Fibroblast of pulmonary artery (primary cell): ENCODE data around the gene FHIT.

ENCODE experiments used
- DNase-seq: peaks from one replicate; pipeline ENCODE4 v3.0.0-alpha.2; 2010; ENCODE audit warnings: low read depth
- H3K4me3 ChIP-seq: replicated peaks from 2 replicates; pipeline ENCODE4 v1.5.1; 2011; ENCODE audit warnings: low read depth, mild to moderate bottlenecking, control low read depth, low read length, moderate library complexity
- CTCF ChIP-seq: IDR thresholded peaks from 2 replicates; pipeline ENCODE4 v1.5.1; 2011; ENCODE audit warnings: mild to moderate bottlenecking, control low read depth, low read length, inconsistent platforms; ENCODE audit errors: missing control alignments

Gene FHIT

GRCh38 chr3:59751606-59752005 lies 1499.6 kb downstream of the FHIT start:
- DNase-seq = no peak
- no peak overlapping the region for H3K4me3 ChIP-seq
- no peak for TF ChIP-seq CTCF

- TF ChIP-seq CTCF = no peak
- no peak overlapping the region for H3K4me3 ChIP-seq
- no peak for DNase-seq
Observed at GRCh38 chr3:59750391-59750790, 1500.9 kb downstream of the FHIT start.

- H3K4me3 ChIP-seq = no peak overlapping the region
- TF ChIP-seq CTCF = no peak
- no peak for DNase-seq
Observed at GRCh38 chr3:59749291-59749690, 1502.0 kb downstream of the FHIT start.

- DNase-seq = no peak
- no peak overlapping the region for H3K4me3 ChIP-seq
- no peak for TF ChIP-seq CTCF
Observed at GRCh38 chr3:59746585-59746984, 1504.7 kb downstream of the FHIT start.

GRCh38 chr3:59737241-59737640 lies 1514.0 kb downstream of the FHIT start:
- H3K4me3 ChIP-seq = no peak overlapping the region
- DNase-seq = no peak
- no peak for TF ChIP-seq CTCF

GRCh38 chr3:59734061-59734460 lies 1517.2 kb downstream of the FHIT start:
- H3K4me3 ChIP-seq = no peak overlapping the region
- no peak for DNase-seq
- TF ChIP-seq CTCF = no peak

GRCh38 chr3:59733041-59733809 lies 1518.0 kb downstream of the FHIT start:
- no peak for DNase-seq
- no peak overlapping the region for H3K4me3 ChIP-seq
- no peak for TF ChIP-seq CTCF
